HG03039 (cell line): Measurements from ENCODE around the gene VOPP1.
"Not testable (repeated sequence)": the region's sequence is repeated elsewhere in the genome, so short reads cannot be mapped to it uniquely, and the experiment has no call there.

Experiments
- ATAC-seq: cut with Tn5 transposase; IDR thresholded peaks from one replicate; pipeline ENCODE4 v1.9.1; 2021; ENCODE audit warnings: mild to moderate bottlenecking, moderate library complexity; ENCODE audit not compliant: unreplicated experiment

The VOPP1 gene

DNA sequence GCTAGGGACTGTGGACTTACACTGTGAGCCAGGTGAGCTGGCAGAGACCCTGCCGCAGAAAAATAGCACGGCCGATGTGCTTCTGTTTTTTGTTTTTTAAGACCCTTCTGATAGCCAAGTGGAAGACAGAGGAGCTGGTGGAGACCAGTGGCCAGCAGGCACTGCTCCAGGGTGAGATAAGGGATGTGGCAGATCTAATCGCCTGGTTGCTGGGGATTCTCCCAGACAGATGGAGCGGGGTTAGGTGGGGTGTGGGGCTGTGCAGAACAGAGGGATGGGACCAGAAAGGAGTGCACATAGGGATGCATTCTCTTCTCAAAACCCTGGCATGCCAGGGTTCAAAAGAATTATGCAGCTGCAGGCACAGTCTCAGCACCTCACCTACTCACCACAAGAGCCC lies 82.2 kb downstream of the VOPP1 start:
- no peak for ATAC-seq

DNA sequence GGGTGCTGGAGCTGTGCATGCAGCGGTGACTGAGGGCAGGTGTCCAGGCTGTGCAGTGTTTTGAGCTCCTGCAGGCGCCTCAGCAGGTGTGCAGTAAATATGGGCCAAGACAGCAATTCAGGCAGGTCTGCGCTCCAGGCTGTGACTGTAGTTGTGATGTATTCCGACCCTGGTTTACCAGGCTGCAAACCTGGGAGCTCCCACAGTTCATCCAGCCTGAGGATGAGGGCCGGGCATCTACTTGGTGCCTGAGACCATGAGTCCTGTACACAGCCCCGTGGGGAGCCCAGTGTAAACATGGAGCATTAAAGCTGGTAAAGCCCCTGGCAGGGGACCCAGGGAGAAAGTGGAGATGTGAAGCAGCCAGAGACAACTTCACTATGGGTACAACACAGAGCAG lies 82.8 kb downstream of the VOPP1 start:
- no peak for ATAC-seq

GRCh38 chr7:55488804-55489340 lies 83.4 kb downstream of the VOPP1 start:
- ATAC-seq: no peak

DNA sequence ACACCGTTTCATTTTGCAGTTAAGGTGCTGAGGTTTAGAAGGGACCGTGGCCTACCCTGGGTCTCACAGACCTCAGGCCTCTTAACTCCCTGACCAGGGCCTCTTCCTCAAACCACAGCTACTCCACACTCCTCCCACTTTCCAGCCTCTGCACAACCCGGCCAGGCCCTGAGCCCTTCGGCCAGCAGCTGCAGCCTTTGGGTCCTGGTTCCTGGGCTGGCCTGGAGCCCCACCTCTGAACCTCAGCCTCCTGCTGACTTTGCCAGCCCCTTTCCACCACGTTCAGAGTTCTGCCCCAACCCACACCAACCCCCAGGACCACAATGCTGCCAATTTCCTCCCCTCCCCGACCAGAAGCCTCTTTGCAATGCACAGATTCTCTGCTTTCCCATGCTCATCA lies 84.1 kb downstream of the VOPP1 start:
- no peak for ATAC-seq

GRCh38 chr7:55486991-55487390 lies 85.3 kb downstream of the VOPP1 start:
- no peak for ATAC-seq

DNA sequence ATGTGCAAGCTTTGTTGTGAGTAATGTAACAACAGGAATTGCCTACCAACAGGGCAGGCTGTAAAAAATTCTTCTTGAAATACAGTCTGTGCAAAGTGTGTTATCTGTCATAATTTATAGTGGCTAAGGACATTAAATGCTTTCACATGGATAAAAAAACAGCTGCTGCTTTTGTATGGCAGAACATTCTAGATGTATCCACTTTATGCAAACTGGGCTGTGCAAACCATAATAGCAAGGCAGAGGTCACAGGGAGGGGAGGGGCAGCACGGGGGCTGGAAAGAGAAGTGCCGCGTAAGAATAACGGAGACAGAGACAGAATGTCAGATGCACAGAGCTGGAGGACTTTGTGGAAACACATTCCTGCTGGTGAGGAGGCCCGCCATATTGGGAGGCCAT lies 86.1 kb downstream of the VOPP1 start:
- ATAC-seq: no peak

DNA sequence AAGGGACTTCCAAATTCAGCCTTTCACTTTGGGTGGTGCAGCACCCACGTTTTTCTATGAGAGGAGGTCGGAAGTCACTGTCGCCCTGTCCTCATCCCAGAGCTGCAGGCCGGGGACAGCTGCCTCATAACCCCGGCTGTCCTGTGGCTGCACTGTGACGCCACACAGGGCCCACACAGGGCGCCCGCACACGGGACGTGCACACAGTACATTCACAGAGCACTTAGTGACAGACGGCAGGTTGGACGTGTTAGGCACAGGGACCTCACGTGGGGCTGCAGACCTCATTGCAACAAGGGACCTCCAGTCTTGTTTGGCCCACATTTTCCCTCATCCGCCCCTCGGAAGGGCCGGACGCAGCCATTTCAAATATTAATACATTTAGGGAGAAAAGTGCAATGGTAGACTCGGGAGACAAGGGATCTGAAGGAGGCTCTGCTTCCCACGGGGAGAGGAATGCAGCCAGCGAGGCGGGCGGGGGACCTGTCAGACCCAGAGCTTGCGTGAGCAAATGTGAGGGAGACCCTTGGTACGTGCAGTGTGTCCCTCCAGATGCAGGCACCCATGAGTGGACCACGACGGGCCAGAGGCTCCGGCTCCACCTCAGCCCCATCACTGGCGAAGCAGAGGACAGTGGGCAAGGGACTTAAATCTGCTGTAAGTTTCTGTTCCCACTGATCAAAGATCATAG lies 86.7 kb downstream of the VOPP1 start:
- ATAC-seq: no peak

DNA sequence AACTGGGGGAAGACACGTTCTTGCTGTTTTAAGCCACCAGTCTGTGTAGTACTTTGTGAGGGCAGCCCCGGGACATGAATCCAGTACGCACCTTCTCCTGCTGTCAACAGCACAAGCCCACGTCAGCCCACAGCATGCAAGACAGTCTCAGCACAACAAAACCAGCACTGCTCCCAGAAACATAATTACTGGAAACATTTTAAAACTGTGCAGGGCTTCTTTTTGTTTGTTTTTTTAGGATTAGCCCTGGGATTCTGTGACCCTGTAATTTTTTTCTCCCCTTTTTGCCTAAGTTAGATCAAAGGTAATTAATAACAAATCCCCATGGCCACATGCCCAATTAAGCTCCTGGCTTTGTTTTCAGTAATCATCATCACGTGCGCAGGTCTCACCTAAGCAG lies 87.5 kb downstream of the VOPP1 start:
- ATAC-seq: no peak

DNA sequence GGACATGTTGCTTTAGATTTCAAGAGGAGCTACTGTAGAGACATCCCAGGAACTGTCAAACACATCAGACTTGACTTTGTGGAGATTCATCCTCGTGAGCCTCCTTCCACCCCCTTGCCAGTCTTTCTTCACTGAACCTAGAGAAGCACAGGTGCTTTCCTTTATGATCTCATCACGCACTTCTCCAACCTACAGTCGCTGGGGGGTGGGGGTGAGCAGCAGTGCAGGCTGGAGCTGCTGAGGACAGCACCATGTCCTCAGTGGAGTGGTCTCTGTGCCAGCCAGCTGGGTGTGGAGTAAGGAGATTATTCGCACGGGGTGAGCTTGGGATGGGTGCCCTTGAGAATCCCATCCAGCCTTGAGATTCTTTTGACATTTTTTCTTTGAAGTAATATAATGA lies 88.1 kb downstream of the VOPP1 start:
- no peak for ATAC-seq

- no peak for ATAC-seq
Observed at GRCh38 chr7:55483046-55483445, 89.3 kb downstream of the VOPP1 start.

- ATAC-seq: no peak
Observed at GRCh38 chr7:55481155-55481554, 91.1 kb downstream of the VOPP1 start.

DNA sequence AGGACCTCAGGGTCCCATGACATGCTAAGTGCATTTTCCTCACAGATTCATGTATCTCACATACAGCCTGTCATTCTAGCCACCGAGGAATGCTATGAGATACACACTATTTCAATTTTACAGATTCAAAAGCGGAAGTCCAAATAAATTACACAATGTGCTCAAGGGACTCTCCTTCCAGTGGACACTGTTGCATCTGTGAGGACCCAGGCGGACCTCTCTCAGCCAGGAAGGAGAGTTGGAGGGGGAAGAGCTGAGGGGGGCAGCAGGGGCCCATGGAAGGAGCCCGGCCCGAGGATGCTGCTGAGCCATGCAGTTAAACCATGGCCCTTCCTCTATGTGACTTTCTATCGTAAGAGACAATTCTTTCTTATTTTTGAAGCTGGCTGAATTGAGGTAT lies 93.6 kb downstream of the VOPP1 start:
- ATAC-seq: no peak

- ATAC-seq: no peak
Observed at GRCh38 chr7:55477781-55478374, 94.4 kb downstream of the VOPP1 start.

DNA sequence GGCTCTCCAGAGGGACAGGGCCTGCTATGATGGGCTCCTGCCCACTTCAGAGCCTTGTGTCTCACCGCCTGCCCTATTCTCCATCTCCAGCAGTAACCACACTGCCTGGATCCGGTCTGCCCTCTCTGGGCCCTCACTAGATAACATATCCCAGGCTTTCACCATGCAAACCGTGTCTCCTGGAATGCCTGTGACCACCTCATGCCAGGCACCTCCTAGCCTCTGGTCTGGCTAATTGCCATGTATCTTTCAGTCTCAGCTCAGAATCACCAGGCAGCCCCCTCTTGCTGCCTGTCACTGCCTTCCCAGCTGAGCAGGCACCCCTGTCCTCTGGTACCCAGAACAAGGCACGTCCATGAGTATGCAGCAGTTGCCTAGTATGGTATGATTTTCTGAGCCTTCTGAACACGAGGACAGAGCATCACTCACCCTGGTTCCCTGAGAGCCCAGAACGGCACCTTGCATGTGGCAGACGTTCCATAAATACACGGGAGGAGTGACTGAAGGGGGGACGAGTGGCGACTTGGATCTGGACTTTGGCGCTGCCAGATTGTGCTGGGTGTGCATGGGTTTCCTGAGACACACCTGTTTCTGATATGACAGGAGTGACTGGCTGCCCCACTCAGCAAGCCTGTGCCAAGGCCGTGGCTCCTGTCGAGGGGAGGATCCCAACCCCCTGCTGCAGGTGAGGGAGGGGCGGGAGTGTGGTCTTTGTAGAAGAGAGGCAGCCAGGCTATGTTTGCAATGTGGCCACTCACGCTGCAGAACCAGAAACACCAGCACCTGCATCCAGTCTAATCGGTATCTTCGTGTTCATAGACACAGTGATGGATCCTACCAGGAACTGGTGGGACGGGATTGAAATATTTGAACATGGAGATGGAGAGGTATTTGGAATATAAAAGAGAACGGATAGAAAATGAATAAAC lies 95.2 kb downstream of the VOPP1 start:
- ATAC-seq: no peak

DNA sequence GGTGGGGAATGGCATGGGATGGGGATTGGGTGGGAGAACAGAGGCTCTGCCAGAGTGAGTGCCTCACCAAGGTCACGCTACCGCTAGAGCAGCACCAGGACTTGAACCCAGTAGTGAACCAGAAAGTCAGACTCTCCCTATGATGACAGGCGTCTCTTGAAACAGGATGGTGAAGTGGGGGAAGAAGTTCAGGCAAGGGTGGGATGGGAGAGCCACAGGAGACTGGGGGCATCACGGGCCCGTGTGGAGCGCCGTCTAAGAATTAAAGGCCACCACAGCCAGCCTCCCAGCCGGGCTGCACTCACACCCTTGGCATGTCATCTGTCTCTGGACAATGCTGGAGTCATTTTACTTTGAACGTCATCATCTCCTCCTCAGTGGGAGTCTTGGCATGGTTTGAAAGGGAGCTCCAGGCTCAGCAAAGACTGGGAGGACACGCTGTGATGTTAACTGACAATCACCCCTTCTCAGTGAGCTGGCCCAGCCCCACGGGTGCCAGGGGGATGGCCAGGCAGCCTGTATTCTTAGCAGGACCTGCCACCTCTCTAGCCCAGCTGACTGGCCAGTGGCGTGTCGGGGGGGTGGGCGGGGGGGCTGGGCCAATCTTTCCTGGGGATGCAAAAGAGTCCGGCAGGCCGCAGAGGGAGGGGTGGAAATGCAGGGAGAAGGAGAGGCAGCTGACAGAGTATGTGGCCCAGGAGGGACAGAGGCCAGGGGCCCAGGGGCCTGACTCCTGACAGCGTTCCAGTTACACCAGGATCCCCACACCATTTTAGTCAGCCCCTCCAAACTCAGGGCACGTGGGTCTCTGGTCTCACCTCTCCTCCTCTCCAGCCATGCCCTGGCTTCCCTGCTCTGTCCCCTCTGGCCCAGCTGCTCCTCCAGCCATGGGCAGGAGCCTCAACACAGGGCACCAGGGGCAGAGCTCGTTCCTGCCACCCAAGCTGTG lies 96.2 kb downstream of the VOPP1 start:
- ATAC-seq: no peak

- ATAC-seq: no peak
Observed at GRCh38 chr7:55474944-55475854, 97.1 kb downstream of the VOPP1 start.

DNA sequence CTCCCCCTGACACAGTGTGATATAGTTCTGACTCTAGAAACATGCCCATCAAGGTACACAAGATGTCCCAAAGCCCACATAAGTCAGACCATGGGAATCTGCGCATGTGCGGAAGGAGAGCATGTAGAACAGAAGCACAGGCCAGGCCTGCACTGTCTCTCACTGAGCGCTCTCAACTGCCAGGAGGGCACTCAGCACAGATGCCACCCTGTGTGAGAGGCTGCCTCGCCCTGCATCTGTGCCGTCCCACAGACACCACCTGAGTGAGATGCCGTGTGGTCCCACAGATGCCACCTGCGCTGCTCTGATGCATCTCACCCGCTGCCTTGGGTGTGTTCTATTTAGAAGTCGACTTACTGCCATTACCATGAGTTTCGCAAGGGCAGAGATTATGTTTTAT lies 98.4 kb downstream of the VOPP1 start:
- no peak for ATAC-seq

DNA sequence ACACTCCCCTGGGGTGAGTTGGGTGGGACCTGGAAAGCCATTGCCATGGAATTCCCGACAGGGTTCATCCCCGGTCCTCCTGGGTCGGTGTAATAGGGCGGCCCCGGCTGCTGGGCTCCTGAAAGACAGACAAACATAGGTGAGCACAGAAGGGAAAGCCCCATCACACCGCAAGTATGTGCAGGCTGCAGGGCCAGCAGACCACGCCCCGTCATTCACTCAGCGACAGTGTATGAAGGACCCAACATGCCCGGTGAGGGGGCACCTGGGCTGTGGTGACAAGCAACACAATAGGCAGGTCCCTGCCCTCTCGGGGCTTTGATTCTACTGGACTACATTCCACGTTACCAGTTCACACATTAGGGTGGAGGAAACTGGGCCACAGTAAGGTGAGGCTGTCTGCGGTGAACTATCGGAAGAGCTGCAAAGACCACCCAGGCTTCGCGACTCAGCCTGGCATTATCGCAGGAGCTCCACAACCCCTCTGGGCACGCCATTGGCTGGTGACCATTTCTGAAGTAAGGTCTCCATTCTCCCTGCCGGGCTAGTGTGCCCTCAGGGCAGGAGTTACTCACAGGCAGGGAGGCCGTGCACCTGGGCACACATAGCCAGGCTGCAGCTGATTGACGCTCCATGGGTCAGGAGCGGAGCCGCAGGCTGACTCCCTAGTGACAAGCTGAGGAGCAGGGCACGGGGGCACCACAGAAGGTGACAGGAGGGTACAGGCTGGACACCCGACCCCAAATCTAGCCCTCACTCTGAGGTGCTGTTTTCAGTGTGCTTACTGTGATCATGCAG lies 99.2 kb downstream of the VOPP1 start:
- ATAC-seq: no peak

GRCh38 chr7:55472406-55472805 lies 99.9 kb downstream of the VOPP1 start:
- not testable (repeated sequence) for ATAC-seq
